ENCODE measurements around the gene INHBA. TPM values are rescaled to one million over a fixed set of nuclear protein-coding genes. Genes with fewer than 3 reads are reported as not detected.

INHBA gene
- total RNA-seq, 5 donors from 2014 or later (not counting 1 experiment from before 2014, with no cell fraction given), result 0.09 to 0.16 TPM; not detected in 3

DNA sequence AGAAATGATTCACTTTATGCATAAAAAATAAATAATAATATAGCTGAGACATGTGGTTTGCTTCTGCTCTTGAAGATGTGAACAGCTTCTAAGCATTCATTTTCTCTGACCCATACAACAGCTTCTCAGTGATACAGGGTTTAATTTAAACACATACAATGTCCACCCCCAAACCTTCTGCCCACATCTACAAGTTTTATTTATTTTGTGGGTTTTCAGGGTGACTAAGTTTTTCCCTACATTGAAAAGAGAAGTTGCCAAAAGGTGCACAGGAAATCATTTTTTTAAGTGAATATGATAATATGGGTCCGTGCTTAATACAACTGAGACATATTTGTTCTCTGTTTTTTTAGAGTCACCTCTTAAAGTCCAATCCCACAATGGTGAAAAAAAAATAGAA is 17.2 kb downstream of the INHBA start:
- Mint-ChIP-seq H3K9me3 (no peaks in the 10 kb centered on the region), H3K36me3 (no peaks in the 10 kb centered on the region), H3K4me3 (no peak overlapping the region), H3K27ac (no peak overlapping the region), H3K27me3 (peaks cover 0 to 2% of the 10 kb centered on the region in 2 donors), H3K4me1 (no peaks in the 10 kb centered on the region)
- Histone ChIP-seq H3K27ac (ENCODE audit: low read length) (no peak overlapping the region), H3K27me3 (replicated peaks in 1 of 2; ENCODE audit: control insufficient read depth in 2 of 2, extremely low read depth in 1 of 2, insufficient read depth in 2 of 2, low read length in 1 of 2) (peaks cover 0 to 4% of the 10 kb centered on the region in 2 experiments), H3K9me3 (no peaks in the 10 kb centered on the region), H3K4me1 (ENCODE audit: control insufficient read depth in 1 of 2, extremely low read depth in 1 of 2, insufficient read depth in 2 of 2, low read length in 2 of 2) (no peaks in the 10 kb centered on the region), H3K36me3 (ENCODE audit: control insufficient read depth in 2 of 2, extremely low read depth in 1 of 2, insufficient read depth in 1 of 2, low read length in 1 of 2) (no peaks in the 10 kb centered on the region), H3K4me3 (ENCODE audit: control insufficient read depth in 1 of 2, extremely low read depth in 1 of 2, low read length in 1 of 2) (no peak overlapping the region)
- no CpG with 5 or more reads among the region's 1 CpG for WGBS (ENCODE audit: insufficient coverage)
- CTCF ChIA-PET, result no interaction called here
- POLR2A ChIA-PET, result no interaction called here
- ATAC-seq (replicated peaks in 1 of 4) (no peak), DNase-seq (no peak)

GRCh38 chr7:41682422-41682821 is 20.5 kb downstream of the INHBA start:
- ATAC-seq (replicated peaks in 1 of 4) (no peak), DNase-seq (no peak)
- no peak overlapping the region for H3K4me3 Mint-ChIP-seq
- no peaks in the 10 kb centered on the region for H3K36me3 Mint-ChIP-seq
- H3K27ac Mint-ChIP-seq, result no peak overlapping the region
- no peaks in the 10 kb centered on the region for H3K36me3 ChIP-seq (ENCODE audit: control insufficient read depth in 2 of 2, extremely low read depth in 1 of 2, insufficient read depth in 1 of 2, low read length in 1 of 2)
- ChIA-PET CTCF (no interaction called here), POLR2A (no interaction called here)
- H3K27me3 ChIP-seq (replicated peaks in 1 of 2; ENCODE audit: control insufficient read depth in 2 of 2, extremely low read depth in 1 of 2, insufficient read depth in 2 of 2, low read length in 1 of 2), result no peaks in the 10 kb centered on the region
- H3K4me1 Mint-ChIP-seq, result no peaks in the 10 kb centered on the region
- H3K27me3 Mint-ChIP-seq, result no peaks in the 10 kb centered on the region
- no peaks in the 10 kb centered on the region for H3K4me1 ChIP-seq (ENCODE audit: control insufficient read depth in 1 of 2, extremely low read depth in 1 of 2, insufficient read depth in 2 of 2, low read length in 2 of 2)
- H3K27ac ChIP-seq (ENCODE audit: low read length), result no peak overlapping the region
- no peaks in the 10 kb centered on the region for H3K9me3 Mint-ChIP-seq
- no peak overlapping the region for H3K4me3 ChIP-seq (ENCODE audit: control insufficient read depth in 1 of 2, extremely low read depth in 1 of 2, low read length in 1 of 2)
- H3K9me3 ChIP-seq, result no peaks in the 10 kb centered on the region

- Histone ChIP-seq H3K9me3 (no peaks in the 10 kb centered on the region), H3K27ac (ENCODE audit: low read length) (no peak overlapping the region), H3K4me3 (ENCODE audit: control insufficient read depth in 1 of 2, extremely low read depth in 1 of 2, low read length in 1 of 2) (no peak overlapping the region), H3K27me3 (replicated peaks in 1 of 2; ENCODE audit: control insufficient read depth in 2 of 2, extremely low read depth in 1 of 2, insufficient read depth in 2 of 2, low read length in 1 of 2) (no peaks in the 10 kb centered on the region), H3K36me3 (ENCODE audit: control insufficient read depth in 2 of 2, extremely low read depth in 1 of 2, insufficient read depth in 1 of 2, low read length in 1 of 2) (no peaks in the 10 kb centered on the region), H3K4me1 (ENCODE audit: control insufficient read depth in 1 of 2, extremely low read depth in 1 of 2, insufficient read depth in 2 of 2, low read length in 2 of 2) (no peaks in the 10 kb centered on the region)
- Mint-ChIP-seq H3K27me3 (no peaks in the 10 kb centered on the region), H3K27ac (no peak overlapping the region), H3K4me1 (no peaks in the 10 kb centered on the region), H3K36me3 (no peaks in the 10 kb centered on the region), H3K9me3 (peaks cover 0 to 2% (median 0%) of the 10 kb centered on the region in 3 donors), H3K4me3 (no peak overlapping the region)
- POLR2A ChIA-PET, result no interaction called here
- CTCF ChIA-PET, result no interaction called here
- ATAC-seq (replicated peaks in 1 of 4), result no peak
- no CpG with 5 or more reads among the region's 2 CpGs for WGBS (ENCODE audit: insufficient coverage)
- DNase-seq, result no peak
Observed at GRCh38 chr7:41679566-41679965, 23.3 kb downstream of the INHBA start.

DNA sequence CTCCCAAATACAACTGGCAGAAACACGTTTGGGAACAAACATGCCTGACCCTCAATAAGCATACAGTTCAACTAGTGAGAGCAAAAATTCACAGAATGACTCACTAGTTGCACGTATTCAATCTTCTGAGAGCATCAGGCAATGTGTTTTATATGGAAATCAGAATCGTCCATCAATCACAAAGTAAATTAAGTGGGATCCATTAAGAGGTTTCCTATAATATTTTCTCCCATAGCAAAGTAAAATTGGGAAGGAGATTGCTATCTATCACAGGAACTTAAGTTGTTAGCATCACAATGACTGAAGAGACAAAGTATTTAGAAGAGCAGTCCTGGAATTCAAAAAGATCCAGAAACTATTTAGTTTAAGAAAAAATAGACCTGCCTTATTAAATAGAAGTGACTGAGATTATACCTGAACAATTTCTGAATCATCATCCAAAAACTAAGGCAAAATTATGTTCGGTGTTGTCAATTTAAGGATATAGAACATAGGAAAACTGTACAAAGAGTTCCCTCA is 28.3 kb downstream of the INHBA start:
- no peak overlapping the region for H3K4me3 Mint-ChIP-seq
- no peak overlapping the region for H3K27ac Mint-ChIP-seq
- H3K36me3 ChIP-seq (ENCODE audit: control insufficient read depth in 2 of 2, extremely low read depth in 1 of 2, insufficient read depth in 1 of 2, low read length in 1 of 2), result no peaks in the 10 kb centered on the region
- H3K9me3 Mint-ChIP-seq, result peaks cover 0 to 11% (median 2%) of the 10 kb centered on the region in 3 donors
- no peaks in the 10 kb centered on the region for H3K9me3 ChIP-seq
- H3K27me3 ChIP-seq (replicated peaks in 1 of 2; ENCODE audit: control insufficient read depth in 2 of 2, extremely low read depth in 1 of 2, insufficient read depth in 2 of 2, low read length in 1 of 2), result no peaks in the 10 kb centered on the region
- H3K4me3 ChIP-seq (ENCODE audit: control insufficient read depth in 1 of 2, extremely low read depth in 1 of 2, low read length in 1 of 2), result no peak overlapping the region
- H3K4me1 Mint-ChIP-seq, result no peaks in the 10 kb centered on the region
- POLR2A ChIA-PET, result no interaction called here
- CTCF ChIA-PET, result no interaction called here
- H3K36me3 Mint-ChIP-seq, result no peaks in the 10 kb centered on the region
- no peak for DNase-seq
- no peak overlapping the region for H3K27ac ChIP-seq (ENCODE audit: low read length)
- no peaks in the 10 kb centered on the region for H3K4me1 ChIP-seq (ENCODE audit: control insufficient read depth in 1 of 2, extremely low read depth in 1 of 2, insufficient read depth in 2 of 2, low read length in 2 of 2)
- WGBS (ENCODE audit: insufficient coverage), result no CpG with 5 or more reads among the region's 4 CpGs
- H3K27me3 Mint-ChIP-seq, result no peaks in the 10 kb centered on the region
- no peak for ATAC-seq (replicated peaks in 1 of 4)

GRCh38 chr7:41661596-41661995 is 41.3 kb downstream of the INHBA start:
- Histone ChIP-seq H3K9me3 (no peaks in the 10 kb centered on the region), H3K4me1 (ENCODE audit: control insufficient read depth in 1 of 2, extremely low read depth in 1 of 2, insufficient read depth in 2 of 2, low read length in 2 of 2) (no peaks in the 10 kb centered on the region), H3K36me3 (ENCODE audit: control insufficient read depth in 2 of 2, extremely low read depth in 1 of 2, insufficient read depth in 1 of 2, low read length in 1 of 2) (no peaks in the 10 kb centered on the region), H3K4me3 (ENCODE audit: control insufficient read depth in 1 of 2, extremely low read depth in 1 of 2, low read length in 1 of 2) (no peak overlapping the region), H3K27ac (ENCODE audit: low read length) (no peak overlapping the region), H3K27me3 (replicated peaks in 1 of 2; ENCODE audit: control insufficient read depth in 2 of 2, extremely low read depth in 1 of 2, insufficient read depth in 2 of 2, low read length in 1 of 2) (no peaks in the 10 kb centered on the region)
- Mint-ChIP-seq H3K9me3 (peaks cover 4 to 7% (median 5%) of the 10 kb centered on the region in 3 donors), H3K27ac (no peak overlapping the region), H3K27me3 (no peaks in the 10 kb centered on the region), H3K4me1 (no peaks in the 10 kb centered on the region), H3K4me3 (no peak overlapping the region), H3K36me3 (no peaks in the 10 kb centered on the region)
- POLR2A ChIA-PET, result no interaction called here
- ATAC-seq (replicated peaks in 1 of 4), result no peak
- CTCF ChIA-PET, result interaction anchor here in 1 of 2 donors (0.7 kb wide), 1 partner anchor 258 kb away, joined by 3 read pairs; no protein-coding TSS in a partner anchor
- DNase-seq, result no peak

- ChIA-PET CTCF (no interaction called here), POLR2A (no interaction called here)
- ATAC-seq (replicated peaks in 1 of 4) (no peak), DNase-seq (no peak)
- Mint-ChIP-seq H3K36me3 (no peaks in the 10 kb centered on the region), H3K9me3 (peaks cover 0 to 7% (median 5%) of the 10 kb centered on the region in 3 donors), H3K4me1 (no peaks in the 10 kb centered on the region), H3K4me3 (no peak overlapping the region), H3K27ac (no peak overlapping the region), H3K27me3 (no peaks in the 10 kb centered on the region)
- Histone ChIP-seq H3K4me3 (ENCODE audit: control insufficient read depth in 1 of 2, extremely low read depth in 1 of 2, low read length in 1 of 2) (no peak overlapping the region), H3K4me1 (ENCODE audit: control insufficient read depth in 1 of 2, extremely low read depth in 1 of 2, insufficient read depth in 2 of 2, low read length in 2 of 2) (no peaks in the 10 kb centered on the region), H3K9me3 (no peaks in the 10 kb centered on the region), H3K27me3 (replicated peaks in 1 of 2; ENCODE audit: control insufficient read depth in 2 of 2, extremely low read depth in 1 of 2, insufficient read depth in 2 of 2, low read length in 1 of 2) (no peaks in the 10 kb centered on the region), H3K36me3 (ENCODE audit: control insufficient read depth in 2 of 2, extremely low read depth in 1 of 2, insufficient read depth in 1 of 2, low read length in 1 of 2) (no peaks in the 10 kb centered on the region), H3K27ac (ENCODE audit: low read length) (no peak overlapping the region)
- no CpG with 5 or more reads among the region's 3 CpGs for WGBS (ENCODE audit: insufficient coverage)
Observed at GRCh38 chr7:41659539-41659938, 43.4 kb downstream of the INHBA start.

- Histone ChIP-seq H3K27ac (ENCODE audit: low read length) (no peak overlapping the region), H3K9me3 (no peaks in the 10 kb centered on the region), H3K36me3 (ENCODE audit: control insufficient read depth in 2 of 2, extremely low read depth in 1 of 2, insufficient read depth in 1 of 2, low read length in 1 of 2) (no peaks in the 10 kb centered on the region), H3K4me3 (ENCODE audit: control insufficient read depth in 1 of 2, extremely low read depth in 1 of 2, low read length in 1 of 2) (no peak overlapping the region), H3K27me3 (replicated peaks in 1 of 2; ENCODE audit: control insufficient read depth in 2 of 2, extremely low read depth in 1 of 2, insufficient read depth in 2 of 2, low read length in 1 of 2) (no peaks in the 10 kb centered on the region), H3K4me1 (ENCODE audit: control insufficient read depth in 1 of 2, extremely low read depth in 1 of 2, insufficient read depth in 2 of 2, low read length in 2 of 2) (no peaks in the 10 kb centered on the region)
- Mint-ChIP-seq H3K36me3 (no peaks in the 10 kb centered on the region), H3K9me3 (no peaks in the 10 kb centered on the region), H3K4me1 (no peaks in the 10 kb centered on the region), H3K27me3 (no peaks in the 10 kb centered on the region), H3K4me3 (no peak overlapping the region), H3K27ac (no peak overlapping the region)
- WGBS (ENCODE audit: insufficient coverage), result 23% methylated on average over 3 of the region's 4 CpGs
- ATAC-seq (replicated peaks in 1 of 4) (no peak), DNase-seq (no peak)
- CTCF ChIA-PET, result no interaction called here
- POLR2A ChIA-PET, result no interaction called here
Observed at GRCh38 chr7:41656366-41656765, 46.5 kb downstream of the INHBA start.

Measured in T-cell (primary cell).